NCI-H2196 (cell line): Measurements from ENCODE around the gene PARD6G.
A peak's percentile ranks its signal among the peaks of the same experiment; 100 is the strongest.
"Not testable (repeated sequence)": the region's sequence is repeated elsewhere in the genome, so short reads cannot be mapped to it uniquely, and the experiment has no call there.

ENCODE experiments used
- DNase-seq: peaks from one replicate; lab custom pipeline; 2025; ENCODE audit not compliant: unreplicated experiment; lab: John Stamatoyannopoulos, UW

PARD6G gene

DNA sequence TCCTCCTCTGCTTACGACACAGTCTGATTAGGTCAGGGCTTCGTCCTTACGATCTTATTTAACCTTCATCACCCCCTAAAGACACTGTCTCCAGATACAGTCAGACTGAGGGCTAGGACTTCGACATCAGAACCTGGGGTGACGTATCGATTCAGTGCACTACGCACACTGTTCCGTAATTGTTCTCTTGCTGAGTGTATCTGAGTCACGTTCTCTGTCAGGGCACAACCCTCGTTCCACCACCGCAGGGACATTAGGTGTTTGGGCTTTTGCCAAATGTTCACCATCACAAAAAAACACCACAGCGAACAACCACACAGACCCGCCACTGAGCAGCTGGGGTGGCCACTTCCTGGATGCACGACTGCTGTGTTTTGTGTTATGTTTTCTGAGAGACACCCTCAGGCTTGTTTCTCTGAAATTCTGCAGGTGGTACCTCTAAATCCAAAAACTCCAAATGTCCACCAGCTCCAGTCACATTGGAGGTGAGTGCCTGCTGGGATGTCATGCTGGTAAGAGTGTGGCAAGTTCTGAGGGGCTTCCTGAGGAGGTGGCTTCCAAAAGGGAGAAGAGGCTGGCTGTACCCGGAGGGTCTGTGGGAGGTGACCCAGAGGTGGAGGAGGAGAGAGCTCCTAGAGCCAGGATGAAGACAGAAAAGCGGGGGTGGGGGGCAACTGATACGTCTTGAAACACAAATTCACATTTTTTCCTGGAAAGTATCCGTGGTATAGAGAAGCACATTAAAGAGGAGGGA is 71.7 kb downstream of the PARD6G start:
- no peak for DNase-seq

DNA sequence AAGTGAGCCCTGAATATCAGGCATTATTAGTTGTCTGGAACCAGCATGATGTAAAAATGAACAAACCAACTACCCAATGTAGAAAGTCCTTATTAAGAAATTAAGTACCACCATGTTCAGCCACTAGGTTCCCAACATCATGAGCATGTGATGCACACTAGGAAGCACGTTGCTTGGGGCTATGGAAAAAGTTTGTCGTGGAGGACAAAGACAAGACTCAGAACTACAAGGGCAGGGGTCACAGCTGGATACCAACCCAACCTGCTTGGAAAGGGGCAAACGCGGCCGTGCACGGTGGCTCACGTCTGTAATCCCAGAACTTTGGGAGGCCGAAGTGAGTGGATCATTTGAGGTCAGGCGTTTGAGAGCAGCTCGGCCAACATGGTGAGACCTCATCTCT is 74.3 kb downstream of the PARD6G start:
- no peak for DNase-seq

DNA sequence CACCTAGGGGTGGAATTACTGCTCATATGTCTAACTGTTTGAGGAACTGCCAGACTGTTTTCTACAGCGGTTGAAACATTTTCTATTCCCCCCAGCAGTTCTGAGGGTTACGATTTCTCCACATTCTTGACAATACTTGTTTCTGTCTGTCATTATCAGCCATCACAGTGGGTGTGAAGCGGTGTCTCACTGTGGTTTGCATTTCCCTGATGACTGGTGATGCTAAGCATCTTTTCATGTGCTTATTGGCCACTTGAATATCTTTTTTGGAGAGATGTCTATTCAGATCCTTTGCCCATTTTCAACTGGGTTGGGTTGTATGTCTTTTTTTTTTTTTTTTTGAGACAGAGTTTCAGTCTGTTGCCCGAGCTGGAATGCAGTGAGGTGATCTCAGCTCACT is 75.3 kb downstream of the PARD6G start:
- DNase-seq, result no peak

DNA sequence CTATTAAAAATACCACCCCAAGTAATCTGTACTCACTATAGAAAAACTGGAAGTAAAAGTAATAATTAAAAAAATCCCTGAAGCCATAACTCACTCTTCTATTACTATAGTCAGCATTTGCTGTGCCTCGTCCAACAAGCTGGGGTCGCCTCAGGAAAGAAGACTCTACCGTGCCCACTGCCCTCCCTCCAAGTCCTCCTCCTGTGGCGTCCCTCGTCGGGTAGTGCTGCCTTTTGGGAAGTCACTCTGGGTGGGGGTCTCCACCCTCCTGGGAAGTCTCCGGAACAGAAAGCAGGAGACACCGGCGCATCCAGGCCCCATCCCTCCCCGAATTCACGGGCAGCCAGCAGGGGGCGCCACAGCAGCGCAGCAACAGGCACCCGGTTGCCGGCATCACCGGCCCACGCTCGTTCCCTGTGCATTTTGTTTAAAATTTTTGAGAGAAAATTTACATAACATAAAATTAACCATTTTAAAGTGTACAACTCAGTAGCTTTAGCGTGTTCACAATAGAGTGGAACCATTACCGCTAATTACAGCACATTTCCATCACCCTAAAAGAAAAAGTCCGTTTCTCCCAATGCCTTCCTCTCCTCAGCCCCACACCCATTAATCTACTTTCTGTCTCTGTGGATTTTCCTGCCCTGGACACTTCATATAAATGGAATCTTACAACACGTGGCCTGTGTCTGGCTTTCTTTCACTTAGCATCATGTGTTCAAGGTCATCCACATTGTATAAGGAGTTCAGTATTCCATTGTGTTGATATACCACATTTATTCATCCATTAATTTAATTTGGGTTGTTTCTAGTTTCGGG is 76.1 kb downstream of the PARD6G start:
- peak; percentile 21 for DNase-seq

DNA sequence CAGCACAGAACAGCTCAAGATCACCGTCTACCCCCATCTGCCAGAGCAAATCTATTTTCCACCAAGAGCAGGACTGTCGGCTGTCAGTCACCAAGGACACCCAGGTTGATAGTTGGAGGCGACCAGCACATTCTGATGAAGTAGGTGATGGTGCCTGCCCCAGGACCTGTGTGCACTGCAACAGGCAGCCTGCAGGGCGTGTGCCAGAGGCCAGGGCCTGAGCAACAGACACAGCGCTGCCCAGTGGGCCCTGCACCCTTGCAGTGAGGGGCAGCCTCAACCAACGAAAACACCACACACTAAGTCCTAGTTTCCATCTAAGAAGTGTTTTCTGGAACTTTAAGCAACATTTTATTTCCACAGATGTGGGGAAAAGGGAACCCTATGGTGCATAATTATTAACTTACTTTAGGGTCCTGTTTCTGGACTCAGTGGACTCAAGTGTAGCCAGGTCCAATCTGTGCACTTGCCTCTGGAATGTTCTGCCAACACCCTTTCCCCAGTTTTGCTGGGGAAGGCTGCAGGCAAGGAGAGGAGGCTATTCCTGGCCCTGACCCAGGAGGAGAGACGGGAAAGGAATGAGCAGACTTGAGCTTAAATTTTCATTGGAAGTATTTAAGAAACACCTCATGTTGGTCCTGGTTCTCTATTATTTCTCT is 76.8 kb downstream of the PARD6G start:
- no peak for DNase-seq

DNA sequence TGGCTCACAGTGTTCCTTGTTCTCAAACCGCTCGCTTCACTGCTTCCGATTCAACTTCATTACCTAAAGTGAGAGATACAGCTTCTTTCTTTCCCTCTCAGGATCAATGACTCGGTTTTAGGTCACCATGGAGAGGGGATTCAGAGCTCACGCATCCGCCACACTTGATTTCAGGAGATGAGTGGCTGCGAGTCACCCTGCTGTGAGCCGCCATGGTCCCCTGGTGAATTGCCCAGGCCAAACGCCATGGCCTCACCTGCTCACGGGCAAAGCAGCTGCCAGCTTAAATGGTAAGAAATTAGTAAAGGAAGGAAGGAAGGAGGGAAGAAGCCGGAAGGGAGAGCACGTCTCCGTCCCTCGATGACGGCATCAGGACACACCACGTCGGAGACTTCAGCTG is 77.7 kb downstream of the PARD6G start:
- no peak for DNase-seq

DNA sequence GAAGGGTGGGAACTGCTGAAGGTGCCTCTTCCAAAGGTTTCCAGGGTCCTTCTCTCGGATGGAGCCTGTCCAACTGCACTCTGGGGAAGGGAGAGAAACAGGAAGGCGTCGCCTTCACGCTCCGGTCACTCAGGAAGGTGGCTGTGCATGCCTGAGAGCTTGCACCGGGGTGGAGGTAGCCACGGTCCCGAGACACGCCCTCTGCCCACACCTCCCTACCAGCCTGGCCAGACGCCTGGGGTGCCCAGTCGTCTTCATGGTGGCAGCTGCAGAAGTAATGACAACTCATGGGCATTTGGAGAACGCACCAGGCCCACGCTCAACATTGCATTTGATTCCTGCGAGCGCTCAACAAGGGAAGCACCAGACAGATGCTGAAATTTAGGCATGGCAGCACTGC is 78.3 kb downstream of the PARD6G start:
- no peak for DNase-seq

DNA sequence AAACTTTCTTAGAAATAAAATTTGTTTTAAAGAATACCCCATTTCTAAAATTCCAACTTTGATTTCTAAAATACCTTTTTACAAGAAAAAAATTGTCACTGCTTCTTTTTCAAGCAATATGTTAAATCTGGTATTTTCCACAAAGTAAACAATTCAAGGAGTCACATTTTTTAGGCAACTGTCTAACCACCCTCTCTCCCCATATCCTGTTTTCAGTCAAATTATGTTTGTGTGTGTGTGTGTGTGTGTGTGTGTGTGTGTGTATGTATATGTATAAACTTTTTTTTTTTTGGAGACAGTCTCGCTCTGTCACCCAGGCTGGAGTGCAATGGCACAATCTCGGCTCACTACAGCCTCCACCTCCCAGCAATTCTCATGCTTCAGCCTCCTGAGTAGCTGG is 79.0 kb downstream of the PARD6G start:
- DNase-seq, result no peak

DNA sequence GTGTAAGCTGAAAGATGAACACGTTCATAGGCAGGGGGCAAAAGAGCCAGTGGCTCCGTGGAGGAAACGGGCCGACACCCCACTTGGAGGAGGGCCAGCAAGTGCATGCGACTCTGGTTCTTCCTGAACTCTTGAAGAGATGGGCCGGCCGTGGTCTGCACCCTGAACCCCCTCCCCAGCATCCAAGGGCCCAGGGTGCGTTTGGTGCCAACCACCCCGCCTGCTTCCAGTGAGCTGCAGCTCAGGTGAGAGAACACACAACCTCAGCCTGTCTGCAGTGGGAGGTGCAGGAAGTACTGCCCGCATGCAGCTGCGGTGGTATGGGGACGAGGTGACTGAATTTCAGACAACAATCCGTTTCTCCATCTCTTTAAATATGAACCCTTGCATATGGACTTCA is 79.4 kb downstream of the PARD6G start:
- DNase-seq, result no peak

DNA sequence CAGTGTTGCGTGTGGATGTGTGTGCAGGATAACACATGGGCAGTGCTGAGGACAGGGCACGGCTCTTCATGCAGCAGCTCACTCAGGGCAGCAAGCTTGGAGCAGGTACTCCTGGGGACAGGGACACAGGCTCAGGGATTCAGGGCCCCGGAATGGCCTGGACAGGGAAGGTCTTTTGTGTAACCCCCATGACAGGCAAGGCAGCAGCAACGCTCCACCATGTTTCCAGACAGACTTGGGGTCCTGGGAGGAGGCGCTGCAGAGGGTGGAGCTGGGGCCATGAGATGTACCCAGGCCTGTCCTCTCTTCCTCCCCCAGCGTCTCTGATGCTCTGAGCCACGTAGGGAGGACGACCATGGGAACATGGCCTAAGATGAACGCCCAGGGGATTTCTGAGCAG is 80.0 kb downstream of the PARD6G start:
- no peak for DNase-seq

DNA sequence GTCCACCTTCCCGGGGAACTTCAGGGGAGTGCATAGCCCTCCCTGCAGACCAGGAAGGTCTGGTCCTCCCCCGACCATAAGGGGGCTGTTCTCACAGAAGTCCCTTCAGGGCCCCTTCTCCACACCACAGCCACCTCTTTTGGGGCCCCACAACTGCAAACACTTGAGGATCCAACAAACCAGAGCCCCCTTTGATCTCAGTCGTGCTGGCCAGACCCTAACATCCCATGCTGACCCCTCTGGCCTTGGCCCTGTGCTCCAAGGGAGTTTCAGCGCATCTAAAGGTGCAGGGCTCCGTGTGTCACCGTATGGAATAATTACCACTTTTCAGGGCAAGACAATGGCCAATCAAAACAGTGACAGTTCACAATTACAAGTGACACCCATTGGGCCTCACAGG is 80.6 kb downstream of the PARD6G start:
- DNase-seq, result no peak

DNA sequence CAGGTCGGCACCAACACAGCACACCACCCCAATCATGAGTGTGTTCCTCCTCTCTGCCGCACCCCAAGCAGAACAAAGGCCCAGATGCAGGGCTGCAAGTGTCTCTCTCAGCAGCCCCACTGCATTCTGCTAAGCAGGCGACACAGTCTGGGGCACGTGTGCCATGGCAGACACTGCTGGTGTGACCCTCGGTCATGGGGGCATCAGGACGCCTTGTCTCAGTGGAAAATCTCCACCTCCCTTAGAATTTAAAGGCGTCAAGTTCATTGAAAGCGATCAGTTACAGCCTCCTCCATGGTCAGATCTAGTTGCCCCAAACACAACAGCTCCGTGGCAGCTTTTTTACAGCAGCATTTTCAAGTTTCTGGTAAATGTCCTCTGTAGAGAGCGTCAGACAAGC is 81.1 kb downstream of the PARD6G start:
- no peak for DNase-seq

DNA sequence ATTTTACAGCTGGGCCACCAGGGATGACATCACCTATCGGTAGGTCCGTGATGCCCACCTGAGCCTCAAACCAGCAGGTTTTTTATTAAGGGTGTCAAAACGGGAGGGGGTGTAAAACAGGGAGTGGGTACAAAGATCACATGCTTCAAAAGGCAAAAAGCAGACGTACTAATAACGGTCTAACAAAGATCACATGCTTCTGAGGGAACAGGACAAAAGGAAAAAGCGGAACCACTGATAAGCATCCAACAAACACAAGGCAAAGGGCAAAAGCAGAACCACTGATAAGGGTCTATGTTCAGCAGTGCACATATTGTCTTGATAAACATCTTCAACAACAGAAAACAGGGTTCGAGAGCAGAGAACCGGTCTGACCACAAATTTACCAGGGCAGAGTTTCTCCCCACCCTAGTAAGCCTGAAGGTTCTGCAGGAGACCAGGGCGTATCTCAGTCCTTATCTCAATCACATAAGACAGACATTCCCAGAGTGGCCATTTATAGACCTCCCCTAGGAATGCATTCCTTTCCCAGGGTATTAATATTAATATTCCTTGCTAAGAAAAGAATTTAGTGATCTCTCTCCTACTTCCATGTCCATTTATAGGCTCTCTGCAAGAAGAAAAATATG is 82.5 kb downstream of the PARD6G start:
- not testable (repeated sequence) for DNase-seq

DNA sequence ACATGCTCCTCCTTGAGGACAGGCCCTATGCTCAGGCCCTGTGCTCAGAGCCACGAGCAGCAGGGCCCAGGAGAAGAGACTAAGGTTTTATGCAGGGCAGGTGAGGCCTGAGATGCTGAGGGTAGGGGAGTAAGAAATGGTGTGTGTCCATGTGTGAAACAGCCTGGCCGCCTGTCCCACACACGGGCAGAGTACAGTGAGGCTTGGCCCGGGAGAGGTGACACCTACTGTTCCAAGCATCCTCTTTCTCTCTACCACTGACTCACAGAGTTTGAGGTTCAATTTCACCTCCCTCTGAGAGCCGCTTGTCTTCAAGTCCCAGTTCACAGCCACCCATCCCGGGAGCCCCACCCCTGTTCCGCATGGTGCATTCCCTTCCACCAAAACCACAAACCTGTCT is 84.1 kb downstream of the PARD6G start:
- DNase-seq, result no peak

DNA sequence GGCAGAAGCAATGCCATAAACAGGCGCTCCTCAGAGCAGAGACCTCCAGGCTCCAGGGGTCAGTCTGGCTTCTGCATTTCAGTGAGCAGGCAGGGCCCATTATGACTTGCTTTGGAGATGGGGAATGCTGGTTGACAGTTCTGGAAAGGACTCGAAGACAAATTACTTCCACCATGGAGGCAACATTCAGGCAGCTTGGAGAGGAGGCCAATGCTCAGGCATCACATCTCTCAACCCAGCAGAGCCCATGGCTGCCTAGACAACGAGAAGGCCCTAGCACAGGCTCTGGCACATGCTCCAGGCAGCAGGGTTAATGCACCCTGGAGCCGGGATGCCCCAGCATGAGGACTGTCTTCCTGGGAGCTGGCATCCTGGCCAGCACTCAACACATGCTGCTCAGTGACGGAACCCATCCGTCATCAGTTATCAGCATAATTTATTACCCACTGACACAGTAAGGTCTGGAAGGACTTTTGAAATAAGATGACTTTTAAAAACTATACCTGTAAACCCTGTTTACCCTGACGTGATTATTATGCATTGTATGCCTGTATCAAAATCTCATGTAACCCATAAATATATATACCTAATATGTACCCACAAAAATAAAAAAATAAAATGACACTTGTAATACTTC is 85.4 kb downstream of the PARD6G start:
- no peak for DNase-seq

DNA sequence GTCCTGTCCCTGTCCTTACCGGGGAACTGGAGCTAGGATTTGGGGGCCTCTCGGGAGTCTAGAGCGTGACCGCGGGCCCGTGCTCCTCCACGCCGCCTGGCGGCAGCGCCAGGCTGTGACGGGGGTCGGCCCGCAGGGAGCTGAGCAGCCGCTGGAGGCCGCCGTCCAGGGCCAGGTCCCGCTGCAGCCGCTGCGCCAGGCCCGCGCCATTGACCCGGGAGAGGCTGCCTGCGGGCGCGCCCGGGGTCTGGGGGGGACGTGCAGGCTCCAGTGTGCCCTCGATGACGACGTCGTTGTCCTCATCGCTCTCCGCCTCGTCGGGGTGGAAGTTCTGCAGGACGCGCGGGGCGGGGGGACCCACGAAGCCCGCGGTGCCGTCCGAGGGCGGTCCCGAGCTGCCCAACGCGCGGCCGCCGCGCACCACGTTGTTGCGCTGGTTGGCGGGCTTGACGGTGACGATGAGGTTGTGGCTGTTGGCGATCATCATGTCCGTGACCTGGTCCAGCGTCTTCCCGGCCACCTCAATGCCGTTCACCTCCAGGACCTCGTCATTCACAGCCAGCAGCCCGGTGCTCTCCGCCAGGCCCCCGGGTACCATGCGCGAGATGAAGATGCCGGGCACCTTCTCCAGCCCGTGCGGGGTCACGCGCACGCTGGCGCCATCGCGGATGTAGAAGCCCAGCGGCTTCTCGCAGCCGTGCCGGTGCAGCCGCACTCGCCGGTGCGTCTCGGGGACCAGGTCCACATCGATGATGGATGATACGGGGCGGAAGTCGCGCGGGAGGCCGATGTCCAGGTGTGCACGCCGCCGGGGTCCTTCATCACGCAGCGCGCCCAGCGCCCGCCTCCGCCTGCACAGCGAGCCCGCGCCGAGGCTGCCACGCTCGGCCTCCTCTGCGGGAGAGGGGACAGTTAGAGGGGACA is 87.3 kb downstream of the PARD6G start:
- no peak for DNase-seq

DNA sequence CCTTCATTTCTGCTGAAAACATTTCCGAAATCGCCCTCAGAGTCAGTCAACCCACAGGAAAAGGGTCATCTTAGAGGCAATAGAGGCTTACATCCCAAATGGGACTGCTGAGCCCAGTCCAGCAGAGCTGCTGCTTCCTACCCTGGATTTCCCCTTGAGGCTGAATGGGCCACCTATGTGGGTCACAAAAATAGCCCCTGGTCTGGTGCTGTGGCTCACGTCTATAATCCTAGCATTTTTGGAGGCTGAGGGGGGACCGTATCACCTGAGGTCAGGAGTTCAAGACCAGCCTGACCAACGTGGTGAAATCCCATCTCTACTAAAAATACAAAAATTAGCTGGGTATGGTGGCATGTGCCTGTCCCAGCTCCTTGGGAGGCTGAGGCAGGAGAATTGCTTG is 88.9 kb downstream of the PARD6G start:
- DNase-seq, result no peak

DNA sequence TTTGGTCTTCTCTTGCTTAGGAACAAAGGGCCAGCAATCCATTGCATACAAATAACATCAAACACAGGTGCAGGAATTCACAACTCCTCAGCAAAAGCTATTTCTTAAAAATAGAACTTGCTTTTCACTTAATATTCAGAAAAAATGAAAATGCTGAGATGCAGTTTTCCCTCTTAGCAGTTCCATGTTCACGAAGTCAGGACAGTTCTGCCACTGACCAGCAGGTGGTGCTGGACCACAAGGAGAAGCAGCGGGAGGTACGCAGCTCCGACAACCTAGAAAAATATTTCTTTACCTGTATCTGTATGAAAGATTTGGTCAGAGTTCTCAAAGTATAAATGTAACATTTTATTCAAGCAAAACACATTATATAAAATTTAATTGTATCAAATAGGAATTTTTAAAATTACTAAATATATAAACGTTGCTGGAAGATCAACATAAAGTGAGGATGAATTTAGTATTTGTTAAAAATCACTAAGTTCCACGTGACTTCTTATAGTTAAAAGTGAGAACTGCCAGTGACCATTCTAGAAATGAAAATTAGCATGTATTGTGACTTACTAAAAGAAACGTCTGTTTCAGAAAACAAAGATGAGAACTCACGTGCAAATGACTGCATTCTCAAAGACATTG is 89.5 kb downstream of the PARD6G start:
- peak; percentile 89 for DNase-seq

DNA sequence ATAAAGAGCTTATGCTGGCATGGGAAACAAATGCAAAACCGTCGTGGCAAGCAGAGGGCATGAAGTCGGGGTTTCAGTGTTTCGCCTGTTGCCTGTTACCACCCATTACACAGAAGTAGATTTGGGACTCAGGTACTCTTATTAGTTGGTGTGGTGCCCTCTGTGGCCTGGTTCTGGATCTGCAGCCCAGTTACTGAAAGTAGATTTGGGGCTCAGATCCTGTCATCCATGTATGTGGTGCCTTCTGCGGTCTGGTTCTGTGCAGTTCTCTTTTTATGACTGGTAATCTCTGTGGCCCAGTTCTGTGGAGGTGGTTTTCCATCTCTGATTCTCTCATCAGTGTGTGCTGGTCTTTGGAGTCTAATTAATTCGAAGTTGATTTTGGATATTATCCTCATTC is 93.0 kb downstream of the PARD6G start:
- DNase-seq, result no peak

DNA sequence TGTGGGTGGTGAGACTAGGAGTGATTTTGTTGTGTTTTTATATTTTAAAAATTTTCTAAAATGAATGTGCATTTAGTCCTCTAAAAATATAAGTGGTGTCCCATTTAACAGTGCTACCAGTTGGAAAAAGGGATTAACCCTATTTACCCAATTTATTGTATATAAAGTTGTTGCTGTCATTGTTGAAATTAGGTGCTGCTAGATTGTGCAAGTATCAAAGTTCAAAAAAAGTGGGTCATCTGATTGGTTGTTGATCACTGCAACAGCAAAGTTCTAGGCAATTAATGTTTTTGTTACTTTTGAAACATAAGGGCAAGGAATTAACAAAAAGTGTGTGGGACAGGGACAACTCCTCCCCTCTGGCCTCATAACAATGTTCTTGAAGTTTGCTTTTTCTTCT is 97.6 kb downstream of the PARD6G start:
- DNase-seq, result no peak
